Measurements from ENCODE around the gene BTBD18.
"Not testable (repeated sequence)": the region's sequence is repeated elsewhere in the genome, so short reads cannot be mapped to it uniquely, and the experiment has no call there.

Gene BTBD18

DNA sequence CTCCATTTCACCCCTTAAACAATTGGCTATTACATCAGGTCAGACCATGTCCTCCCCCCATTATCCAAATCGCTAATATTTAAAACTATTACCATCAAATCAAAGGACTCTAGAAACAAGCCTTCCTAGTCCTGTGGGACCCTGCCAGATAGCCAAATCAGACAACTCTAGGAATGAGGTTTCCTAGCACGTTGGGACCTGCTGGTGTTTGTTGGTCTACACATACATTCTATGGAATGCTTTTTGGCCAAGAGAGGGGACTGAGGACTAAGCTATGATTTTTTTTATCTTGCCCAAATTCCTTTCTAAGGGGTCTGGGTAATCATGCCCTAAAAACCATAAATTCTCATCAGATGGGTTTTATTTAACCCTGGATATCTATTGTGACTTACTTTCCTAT, 24.4 kb downstream of the BTBD18 start:
- no peak for DNase-seq

DNA sequence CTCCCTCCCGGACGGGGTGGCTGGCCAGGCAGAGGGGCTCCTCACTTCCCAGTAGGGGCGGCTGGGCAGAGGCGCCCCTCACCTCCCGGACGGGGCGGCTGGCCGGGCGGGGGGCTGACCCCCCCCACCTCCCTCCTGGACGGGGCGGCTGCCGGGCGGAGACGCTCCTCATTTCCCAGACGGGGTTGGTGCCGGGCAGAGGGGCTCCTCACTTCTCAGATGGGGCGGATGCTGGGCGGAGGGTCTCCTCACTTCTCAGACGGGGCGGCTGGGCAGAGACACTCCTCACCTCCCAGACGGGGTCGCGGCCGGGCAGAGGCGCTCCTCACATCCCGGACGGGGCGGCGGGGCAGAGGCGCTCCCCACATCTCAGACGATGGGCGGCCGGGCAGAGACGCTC, 34.9 kb downstream of the BTBD18 start:
- not testable (repeated sequence) for DNase-seq

- DNase-seq, result no peak
Observed at GRCh38 chr11:57713835-57714234, 37.8 kb downstream of the BTBD18 start.

DNA sequence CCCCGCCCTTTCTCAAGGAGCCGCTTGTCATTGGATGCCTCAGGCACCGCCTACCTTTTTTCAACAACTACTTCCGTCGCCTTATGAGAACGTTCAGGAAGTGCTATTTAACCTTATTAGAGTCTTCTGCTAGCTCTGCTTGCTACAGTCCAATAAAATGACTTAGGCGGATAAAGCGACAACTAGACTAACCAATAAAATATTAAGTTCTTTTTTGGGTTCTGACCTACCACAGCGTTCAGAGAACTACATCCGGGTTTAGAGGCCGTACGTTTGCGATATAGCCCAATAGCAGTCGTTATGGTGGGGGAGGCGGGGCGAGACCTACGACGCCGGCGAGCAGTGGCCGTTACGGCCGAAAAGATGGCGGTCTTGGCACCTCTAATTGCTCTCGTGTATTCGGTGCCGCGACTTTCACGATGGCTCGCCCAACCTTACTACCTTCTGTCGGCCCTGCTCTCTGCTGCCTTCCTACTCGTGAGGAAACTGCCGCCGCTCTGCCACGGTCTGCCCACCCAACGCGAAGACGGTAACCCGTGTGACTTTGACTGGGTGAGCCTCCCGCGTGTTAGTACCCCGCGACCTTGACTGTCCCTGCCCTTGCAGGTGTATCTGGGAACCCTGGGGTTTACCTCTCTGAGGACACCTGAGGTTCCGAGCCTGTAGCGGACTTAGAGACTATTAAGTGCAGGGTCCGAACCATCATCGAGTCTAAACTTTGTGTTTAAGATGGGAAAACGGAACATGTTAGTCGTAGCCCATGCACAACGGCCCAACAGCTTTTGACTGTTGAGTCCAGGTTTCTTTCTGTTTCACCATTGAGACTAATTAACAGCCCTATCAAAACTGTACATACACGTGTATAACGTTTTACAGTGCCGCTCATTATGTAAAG, 39.1 kb downstream of the BTBD18 start, which contains the start of gene TMX2:
TMX2 (plus strand) TSS at position 338 of the 895 bp plus-strand sequence; CDS start at position 364, 26 bp downstream.
- DNase-seq, result peak; percentile 90

DNA sequence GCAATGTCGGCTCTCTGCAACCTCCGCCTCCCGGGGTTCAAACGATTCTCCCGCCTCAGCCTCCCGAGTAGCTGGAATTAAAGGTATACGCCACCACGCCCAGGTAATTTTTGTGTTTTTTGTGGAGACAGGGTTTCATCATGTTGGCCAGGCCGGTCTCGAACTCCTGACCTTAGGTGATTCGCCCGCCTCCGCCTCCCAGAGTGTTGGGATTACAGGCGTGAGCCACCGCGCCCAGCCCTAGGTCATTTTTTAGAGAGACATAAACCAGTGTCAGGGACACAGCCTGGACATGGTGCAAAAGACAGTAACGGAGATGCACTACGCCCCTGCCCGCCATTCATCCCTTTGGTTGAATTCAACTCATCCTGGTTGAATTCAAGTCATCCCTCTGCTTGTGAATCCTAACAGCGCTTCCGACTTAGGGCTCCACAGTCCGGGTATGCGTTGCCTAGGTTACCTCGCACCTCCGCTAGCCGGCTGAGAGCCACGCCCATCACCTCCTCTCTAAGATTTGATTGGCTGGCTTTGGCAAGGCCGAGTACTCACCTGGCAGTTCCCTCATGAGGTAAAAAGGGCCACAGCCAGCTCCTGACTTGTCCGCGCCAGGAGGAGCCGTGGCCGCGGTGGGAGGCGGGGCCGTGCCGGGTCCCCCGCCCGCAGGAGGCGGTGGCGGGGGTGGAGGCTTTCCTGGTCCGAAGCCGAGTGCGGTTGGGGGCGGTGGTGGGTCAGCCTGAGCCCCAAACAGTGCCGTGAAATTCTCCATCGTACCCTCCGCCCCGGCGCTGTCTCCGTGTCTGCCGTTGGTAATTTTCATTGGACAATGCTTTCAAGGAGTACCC, 40.0 kb downstream of the BTBD18 start, which contains the start of gene MED19:
MED19 (minus strand) TSS at position 802 of the 842 bp plus-strand sequence; CDS start at position 766, 36 bp downstream.
- peak; percentile 84 for DNase-seq

- DNase-seq, result no peak
Observed at GRCh38 chr11:57709802-57710367, 41.7 kb downstream of the BTBD18 start.

DNA sequence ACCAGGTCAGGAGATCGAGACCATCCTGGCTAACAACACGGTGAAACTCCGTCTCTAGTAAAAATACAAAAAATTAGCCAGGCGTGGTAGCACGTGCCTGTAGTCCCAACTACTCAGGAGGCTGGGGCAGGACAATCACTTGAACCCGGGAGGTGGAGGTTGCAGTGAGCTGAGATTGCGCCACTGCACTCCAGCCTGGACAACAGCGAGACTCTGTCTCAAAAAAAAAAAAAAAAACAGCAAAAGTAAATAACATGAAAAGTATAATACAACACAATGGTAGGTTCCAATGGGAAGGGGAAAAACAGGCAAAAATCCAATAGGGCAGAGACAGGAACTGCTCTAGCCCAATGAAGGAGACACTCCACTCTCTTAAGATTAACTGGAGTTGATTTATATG, 46.2 kb downstream of the BTBD18 start:
- DNase-seq, result not testable (repeated sequence)

DNA sequence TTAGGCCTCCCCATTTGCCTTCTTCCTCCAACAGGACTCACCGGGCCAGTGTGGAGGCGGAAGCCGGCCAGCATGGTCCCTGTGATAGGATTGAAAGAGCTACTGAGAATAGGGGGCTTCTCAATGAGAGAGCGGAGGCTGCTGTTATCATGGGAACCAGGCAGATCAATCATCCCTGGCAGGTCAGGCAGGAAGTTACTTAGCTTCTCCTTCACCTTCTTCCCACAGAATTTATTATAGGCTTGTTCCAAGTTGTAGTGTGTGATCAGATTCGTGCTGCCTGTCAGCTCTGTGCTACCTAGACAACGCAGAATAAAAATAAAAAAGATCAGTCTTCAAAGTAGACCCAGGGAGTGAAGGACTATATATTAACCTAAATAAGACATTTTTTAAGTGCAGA, 46.7 kb downstream of the BTBD18 start:
- DNase-seq, result no peak

DNA sequence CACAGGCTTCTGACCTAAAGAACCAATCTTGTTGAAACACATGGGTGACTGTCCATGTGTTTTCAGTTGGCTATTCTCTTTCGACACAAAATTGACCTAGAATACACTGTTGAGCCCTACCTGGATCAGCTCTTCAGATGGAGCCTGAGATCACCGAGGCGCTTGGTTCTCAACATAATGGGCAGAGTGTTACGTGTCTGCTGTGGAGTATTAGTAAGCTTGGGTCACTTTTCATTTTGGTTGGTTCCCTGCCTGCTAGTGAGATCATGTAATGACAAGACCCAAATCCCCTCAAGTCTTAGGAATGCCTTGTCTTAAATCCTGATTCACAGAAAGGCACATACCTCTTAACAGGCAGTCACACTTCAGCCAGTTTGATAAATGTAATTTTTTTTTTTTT, 48.3 kb downstream of the BTBD18 start:
- DNase-seq, result no peak

DNA sequence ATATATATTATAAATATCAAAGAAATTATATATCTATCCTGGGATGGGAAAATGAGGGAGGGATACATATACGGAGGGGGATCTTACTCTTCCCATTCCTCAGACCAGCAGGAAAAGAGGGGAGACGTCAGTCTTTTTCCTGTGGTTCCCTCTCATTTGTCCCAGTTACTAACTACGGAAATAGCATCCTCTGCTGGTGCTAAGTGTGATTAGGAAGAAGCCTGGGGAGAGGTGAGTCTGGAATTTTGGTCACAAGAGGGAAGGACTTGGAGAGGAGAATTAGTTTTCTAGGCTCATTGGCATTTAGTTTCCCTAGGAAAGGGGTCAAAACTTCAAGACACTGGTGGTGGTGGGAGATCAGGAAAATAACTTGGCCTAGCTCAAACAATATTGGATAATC, 51.2 kb downstream of the BTBD18 start:
- DNase-seq, result no peak

DNA sequence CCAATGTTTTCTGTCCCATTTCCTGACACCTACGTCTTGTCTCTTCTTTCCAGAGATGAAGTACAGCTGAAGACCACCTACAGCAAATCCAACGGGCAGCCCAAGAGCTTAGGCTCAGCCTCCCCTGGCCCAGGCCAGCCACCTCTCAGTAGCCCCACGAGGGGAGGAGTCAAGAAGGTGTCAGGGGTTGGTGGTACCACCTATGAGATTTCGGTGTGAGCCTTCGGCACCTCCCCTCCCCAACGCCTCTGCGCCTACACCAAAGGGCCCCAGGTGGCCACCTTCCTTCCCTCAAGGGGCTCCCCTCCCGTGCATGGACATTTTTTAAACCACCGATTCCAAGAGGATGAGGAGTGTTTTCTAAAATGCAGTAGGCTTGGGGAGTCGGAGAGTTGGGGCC, 51.8 kb downstream of the BTBD18 start:
- no peak for DNase-seq

- DNase-seq, result no peak
Observed at GRCh38 chr11:57698843-57699365, 52.7 kb downstream of the BTBD18 start.

Measured in stimulated activated CD4-positive, alpha-beta T cell treated with anti-CD3 and anti-CD28 coated beads, Interleukin-1b, Interleukin-23, amount 100 ng/mL, for 48 hours (primary cell).